Heart left ventricle (tissue), 13 donors: ENCODE measurements around the gene EHMT2.

ENCODE experiments used
- CTCF ChIP-seq, 12 donors: fragments of 200-600 bp; sonication (generic) in 4 of 12; IDR thresholded peaks; one replicate each; pipeline versions ENCODE4 v1.5.0 to v1.8.0; 2018 to 2022; ENCODE audit warnings: antibody characterized with exemption in 12 of 12, mild to moderate bottlenecking in 5 of 12
- POLR2A ChIP-seq, 2 donors: fragments of 450-650 bp; IDR thresholded peaks; one replicate each; pipeline ENCODE4 v1.6.1; 2017; ENCODE audit warnings: antibody characterized with exemption in 2 of 2, mild to moderate bottlenecking in 2 of 2, moderate library complexity in 2 of 2
- donor health status: ischemic (EF 13 %, LVEDD 7.1; RV severe dilation, severe dysfunction).
- donor health status: DM: no; HTN: yes; CAD: no.
- donor health status: DM: no; HTN: no; CAD: no.
- donor health status: ischemic (EF 25% LVEDD 6.9; RV normal size, moderate dysfunction).
- donor health status: ischemic (EF 25% LVEDD 5.7; RV mildly dilated, moderate dysfunction).
- donor health status: ischemic (EF 35%, LVEDD 5.7; RV mildly dilated, moderate dysfunction).
- donor health status: nonischemic (EF 11% LVEDD 7.7; RV severe dilation, severe dysfunction).
- donor health status: DM: yes; HTN: yes; CAD: no.
- donor health status: PGD.
- donor health status: ischemic (EF 29% LVEDD 5.4; RV normal size, mild dysfunction).
- donor health status: nonischemic (EF 23%, LVEDD 6.1; RV moderate dilation, normal function).

GRCh38 chr6:31836474-31837368 lies 60.8 kb downstream of the EHMT2 start:
- TF ChIP-seq CTCF (IDR thresholded peaks at IDR 0.05) (peak in 1 of 12 donors; percentile 3), POLR2A (IDR thresholded peaks at IDR 0.05) (no peak)
